ENCODE results near the gene HLF.

Gene HLF

DNA sequence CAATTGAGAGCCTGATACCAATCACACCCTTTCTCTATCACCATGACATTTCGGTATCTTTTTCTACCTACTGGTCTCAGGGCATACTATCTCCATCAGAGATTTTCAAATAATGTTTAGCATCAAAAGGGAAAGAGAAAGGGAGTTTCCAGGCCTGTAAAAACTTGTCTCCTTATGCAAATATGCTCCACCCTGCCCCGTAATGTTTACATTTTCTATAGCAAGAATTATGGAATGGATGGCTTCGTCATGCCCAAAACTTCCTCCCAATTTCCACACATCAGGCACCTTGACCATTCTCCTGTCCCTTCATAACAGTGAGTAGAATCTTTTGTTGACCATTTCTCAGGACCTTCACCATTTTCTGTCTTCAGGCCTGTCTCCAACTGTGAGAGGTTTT is 30.9 kb upstream of the HLF start:
- TF ChIP-seq, protein P1, sequence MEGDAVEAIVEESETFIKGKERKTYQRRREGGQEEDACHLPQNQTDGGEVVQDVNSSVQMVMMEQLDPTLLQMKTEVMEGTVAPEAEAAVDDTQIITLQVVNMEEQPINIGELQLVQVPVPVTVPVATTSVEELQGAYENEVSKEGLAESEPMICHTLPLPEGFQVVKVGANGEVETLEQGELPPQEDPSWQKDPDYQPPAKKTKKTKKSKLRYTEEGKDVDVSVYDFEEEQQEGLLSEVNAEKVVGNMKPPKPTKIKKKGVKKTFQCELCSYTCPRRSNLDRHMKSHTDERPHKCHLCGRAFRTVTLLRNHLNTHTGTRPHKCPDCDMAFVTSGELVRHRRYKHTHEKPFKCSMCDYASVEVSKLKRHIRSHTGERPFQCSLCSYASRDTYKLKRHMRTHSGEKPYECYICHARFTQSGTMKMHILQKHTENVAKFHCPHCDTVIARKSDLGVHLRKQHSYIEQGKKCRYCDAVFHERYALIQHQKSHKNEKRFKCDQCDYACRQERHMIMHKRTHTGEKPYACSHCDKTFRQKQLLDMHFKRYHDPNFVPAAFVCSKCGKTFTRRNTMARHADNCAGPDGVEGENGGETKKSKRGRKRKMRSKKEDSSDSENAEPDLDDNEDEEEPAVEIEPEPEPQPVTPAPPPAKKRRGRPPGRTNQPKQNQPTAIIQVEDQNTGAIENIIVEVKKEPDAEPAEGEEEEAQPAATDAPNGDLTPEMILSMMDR (IDR thresholded peaks at IDR 0.05; ENCODE audit: unreplicated experiment in 3 of 3), result no peak
- no peak overlapping the region for H3K27ac Mint-ChIP-seq
- H3K4me3 Mint-ChIP-seq, result no peak overlapping the region
- peaks cover 7% of the 10 kb centered on the region for H3K4me1 Mint-ChIP-seq
- H3K27me3 Mint-ChIP-seq (ENCODE audit: low read depth), result no peaks in the 10 kb centered on the region
- H3K9me3 Mint-ChIP-seq, result no peaks in the 10 kb centered on the region
- H3K36me3 Mint-ChIP-seq (ENCODE audit: low read depth), result no peaks in the 10 kb centered on the region

DNA sequence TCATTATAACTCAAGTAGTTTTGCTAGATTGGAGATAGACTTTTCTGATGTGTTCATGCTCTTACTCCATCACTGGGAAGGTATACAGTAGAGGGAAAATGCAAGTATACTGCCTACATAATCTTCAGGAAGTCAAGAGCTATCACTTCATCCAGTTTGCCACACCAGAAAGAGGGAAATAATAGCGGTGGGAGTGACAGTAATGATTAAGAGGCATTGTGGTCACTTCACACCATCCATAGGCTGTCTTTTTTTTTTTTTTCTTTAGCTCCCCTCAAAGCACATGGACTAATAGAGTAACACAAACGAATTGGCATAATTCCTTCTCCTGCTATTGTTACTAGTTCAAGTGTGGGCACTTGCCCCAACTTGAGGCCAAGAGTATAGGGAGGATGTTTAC is 28.4 kb upstream of the HLF start:
- TF ChIP-seq, protein P1 (IDR thresholded peaks at IDR 0.05; ENCODE audit: unreplicated experiment in 3 of 3), result no peak
- Mint-ChIP-seq H3K4me3 (no peak overlapping the region), H3K27ac (no peak overlapping the region), H3K27me3 (ENCODE audit: low read depth) (peaks cover 5% of the 10 kb centered on the region), H3K36me3 (ENCODE audit: low read depth) (no peaks in the 10 kb centered on the region), H3K9me3 (no peaks in the 10 kb centered on the region), H3K4me1 (peaks cover 7% of the 10 kb centered on the region)

- TF ChIP-seq, protein P1 (IDR thresholded peaks at IDR 0.05; ENCODE audit: unreplicated experiment in 3 of 3), result no peak
- Mint-ChIP-seq H3K4me3 (peak overlapping the region; percentile 64 to 86 (median 71)), H3K27me3 (ENCODE audit: low read depth) (peaks cover 5% of the 10 kb centered on the region)
Observed at GRCh38 chr17:55237268-55237667, 27.5 kb upstream of the HLF start.

GRCh38 chr17:55237841-55238178 is 26.9 kb upstream of the HLF start:
- H3K27me3 Mint-ChIP-seq (ENCODE audit: low read depth), result peaks cover 5% of the 10 kb centered on the region
- H3K9me3 Mint-ChIP-seq, result no peaks in the 10 kb centered on the region
- peaks cover 7% of the 10 kb centered on the region for H3K4me1 Mint-ChIP-seq
- TF ChIP-seq, protein P1 (IDR thresholded peaks at IDR 0.05; ENCODE audit: unreplicated experiment in 3 of 3), result no peak
- H3K36me3 Mint-ChIP-seq (ENCODE audit: low read depth), result no peaks in the 10 kb centered on the region
- H3K27ac Mint-ChIP-seq, result peak overlapping the region; percentile 7 to 42 (median 26)
- H3K4me3 Mint-ChIP-seq, result peak overlapping the region; percentile 64 to 86 (median 71)

More at GRCh38 chr17:55237268-55237667, 27.5 kb upstream of the HLF start:
- Mint-ChIP-seq H3K4me1 (peaks cover 7% of the 10 kb centered on the region), H3K9me3 (no peaks in the 10 kb centered on the region), H3K36me3 (ENCODE audit: low read depth) (no peaks in the 10 kb centered on the region), H3K27ac (peak overlapping the region in 2 of 3 experiments; percentile 7 to 26)

- TF ChIP-seq, protein P1 (IDR thresholded peaks at IDR 0.05; ENCODE audit: unreplicated experiment in 3 of 3), result no peak
- Mint-ChIP-seq H3K4me1 (peaks cover 7% of the 10 kb centered on the region), H3K27me3 (ENCODE audit: low read depth) (peaks cover 5% of the 10 kb centered on the region), H3K36me3 (ENCODE audit: low read depth) (no peaks in the 10 kb centered on the region), H3K27ac (peak overlapping the region; percentile 59 to 84 (median 83)), H3K4me3 (peak overlapping the region; percentile 86 to 92 (median 91)), H3K9me3 (no peaks in the 10 kb centered on the region)
Observed at GRCh38 chr17:55238179-55238930, 26.4 kb upstream of the HLF start.

- Mint-ChIP-seq H3K27me3 (ENCODE audit: low read depth) (peaks cover 5% of the 10 kb centered on the region), H3K4me1 (peaks cover 7% of the 10 kb centered on the region), H3K27ac (peak overlapping the region; percentile 59 to 84 (median 83)), H3K4me3 (peak overlapping the region; percentile 86 to 92 (median 91)), H3K9me3 (no peaks in the 10 kb centered on the region), H3K36me3 (ENCODE audit: low read depth) (no peaks in the 10 kb centered on the region)
- TF ChIP-seq, protein P1 (IDR thresholded peaks at IDR 0.05; ENCODE audit: unreplicated experiment in 3 of 3), result no peak
Observed at GRCh38 chr17:55238931-55239297, 25.8 kb upstream of the HLF start.

All from nephron (organoid).